22Rv1 (cell line): ENCODE results near the gene ZBTB20.

Experiments used
- H3K27ac ChIP-seq: fragments of 450-650 bp; 2 replicates; pipeline ENCODE4 v1.5.1; 2017
- CTCF ChIP-seq: fragments of 450-650 bp; IDR thresholded peaks from 2 replicates; pipeline ENCODE4 v1.5.1; 2017; ENCODE audit warnings: mild to moderate bottlenecking
- ZFX ChIP-seq: fragments of 450-650 bp; IDR thresholded peaks from 2 replicates; pipeline ENCODE4 v1.6.1; 2017; ENCODE audit warnings: antibody characterized with exemption, borderline replicate concordance

Gene ZBTB20

DNA sequence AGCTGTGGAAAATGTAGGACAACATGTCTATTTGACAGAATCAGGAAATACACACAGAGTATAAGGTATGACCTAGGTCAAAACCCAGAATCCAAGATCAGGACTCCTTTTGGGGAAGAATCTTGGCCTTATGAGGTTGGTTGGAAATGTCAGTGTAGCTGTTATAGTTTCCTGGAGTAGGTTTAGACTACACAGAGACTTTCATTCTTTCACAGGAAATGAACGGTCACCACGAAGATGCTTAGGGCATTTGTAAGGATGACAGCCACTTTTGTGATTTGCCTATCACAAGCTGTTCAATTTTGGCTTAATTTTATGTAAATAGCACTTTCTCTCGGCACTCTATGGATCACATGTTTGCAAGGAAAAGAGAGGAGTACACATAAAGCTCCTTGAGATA lies 18.6 kb upstream of the ZBTB20 start:
- no peak overlapping the region for H3K27ac ChIP-seq
- no peak for TF ChIP-seq CTCF
- TF ChIP-seq ZFX = no peak

- no peak overlapping the region for H3K27ac ChIP-seq
- TF ChIP-seq CTCF (no peak), ZFX (no peak)
Measured at GRCh38 chr3:115165266-115165665, 18.2 kb upstream of the ZBTB20 start.

DNA sequence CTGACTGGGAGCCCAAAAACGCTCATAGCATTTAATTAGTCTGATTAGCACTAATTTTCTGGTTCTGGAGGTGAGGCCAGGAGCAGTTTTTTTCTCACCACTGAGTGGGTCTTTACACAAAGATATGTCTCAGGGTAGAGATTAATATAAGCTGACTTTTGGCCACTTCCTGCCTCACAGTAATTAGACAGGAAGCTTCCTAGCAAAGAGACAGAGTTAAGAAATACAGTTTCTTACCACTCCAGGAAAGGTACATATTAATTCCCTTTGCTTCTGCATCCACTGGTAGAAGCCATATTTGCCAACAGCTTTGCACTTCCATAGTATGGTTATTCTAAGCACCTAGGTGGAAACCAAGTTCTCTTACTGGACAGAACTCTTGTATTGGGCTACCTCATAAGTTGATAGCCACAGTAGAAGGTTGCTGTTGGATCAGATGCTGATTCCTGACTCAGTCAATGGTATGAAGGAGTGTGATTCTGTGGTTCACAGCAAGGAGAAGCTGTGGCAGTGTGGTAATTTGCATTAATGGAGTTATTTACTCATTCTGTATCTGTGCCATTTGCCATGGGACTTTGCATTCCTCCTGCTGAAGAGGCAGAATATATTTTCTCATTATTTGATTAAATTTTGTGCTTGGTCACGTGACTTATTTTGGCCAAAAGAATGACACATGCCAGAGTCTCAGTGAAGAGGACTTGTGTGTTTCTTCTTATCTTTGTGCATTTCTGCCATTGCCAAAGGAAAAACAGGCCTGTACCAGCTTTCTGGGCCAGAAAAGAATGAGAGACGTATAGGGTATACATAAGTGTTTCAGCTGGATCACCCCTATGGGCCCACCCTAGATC lies 17.5 kb upstream of the ZBTB20 start:
- H3K27ac ChIP-seq = no peak overlapping the region
- no peak for TF ChIP-seq ZFX
- no peak for TF ChIP-seq CTCF

GRCh38 chr3:115162759-115163158 lies 15.7 kb upstream of the ZBTB20 start:
- TF ChIP-seq ZFX (no peak), CTCF (no peak)
- no peak overlapping the region for H3K27ac ChIP-seq

GRCh38 chr3:115161866-115162265 lies 14.8 kb upstream of the ZBTB20 start:
- H3K27ac ChIP-seq = no peak overlapping the region
- TF ChIP-seq ZFX (no peak), CTCF (no peak)

DNA sequence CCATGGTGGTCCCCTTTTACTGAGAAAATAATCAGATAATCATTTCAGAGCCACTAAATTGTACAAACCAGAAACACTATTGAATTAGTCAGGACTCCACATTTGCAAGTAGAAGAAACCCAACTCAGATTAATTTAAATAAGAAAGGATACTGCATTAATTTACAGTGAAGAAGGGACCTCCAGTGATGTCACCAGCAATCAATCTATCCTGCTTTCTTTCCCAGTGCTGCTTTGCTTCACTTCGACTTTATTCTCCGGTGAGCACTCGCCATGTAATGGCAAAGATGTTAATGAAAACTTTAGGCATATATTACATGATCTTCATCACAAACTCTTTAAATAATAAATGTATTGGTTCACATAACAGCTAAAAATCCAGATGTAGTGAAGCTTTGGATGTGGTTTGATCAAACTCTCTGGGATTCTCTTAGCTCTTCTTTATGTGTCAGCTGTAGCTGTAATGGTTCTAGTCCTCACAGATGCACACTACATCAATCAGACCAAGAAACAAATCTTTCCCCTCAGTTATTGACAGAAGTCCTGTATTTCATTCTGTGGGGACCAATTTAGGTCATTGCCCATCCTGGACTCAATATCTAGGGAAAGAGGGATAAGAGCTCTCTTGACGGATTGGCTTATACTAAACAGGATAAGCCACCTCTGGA lies 14.2 kb upstream of the ZBTB20 start:
- TF ChIP-seq CTCF (no peak), ZFX (no peak)
- H3K27ac ChIP-seq = no peak overlapping the region

DNA sequence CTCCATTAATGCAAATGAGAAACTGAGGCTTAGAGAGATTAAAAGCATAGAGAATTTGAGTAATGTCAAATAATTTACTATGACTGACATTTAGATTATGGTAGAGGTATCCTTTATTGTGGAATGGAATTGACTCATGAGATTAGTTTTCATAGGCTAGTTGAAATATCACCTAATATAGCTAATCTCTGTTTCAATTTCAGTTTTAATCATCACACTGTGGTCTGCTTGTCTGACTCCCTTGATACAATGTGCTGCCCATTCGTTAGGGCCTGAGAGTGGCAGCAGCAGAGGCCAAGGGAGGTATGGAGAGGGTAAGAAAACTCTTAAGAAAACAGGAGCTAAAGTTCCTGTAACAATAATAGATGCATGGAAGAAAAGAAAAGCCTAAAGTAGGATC lies 13.2 kb upstream of the ZBTB20 start:
- TF ChIP-seq ZFX (no peak), CTCF (no peak)

More for the DNA sequence above, 13.2 kb upstream of the ZBTB20 start:
- no peak overlapping the region for H3K27ac ChIP-seq
